ENCODE results near the gene GABRA5.

The GABRA5 gene

DNA sequence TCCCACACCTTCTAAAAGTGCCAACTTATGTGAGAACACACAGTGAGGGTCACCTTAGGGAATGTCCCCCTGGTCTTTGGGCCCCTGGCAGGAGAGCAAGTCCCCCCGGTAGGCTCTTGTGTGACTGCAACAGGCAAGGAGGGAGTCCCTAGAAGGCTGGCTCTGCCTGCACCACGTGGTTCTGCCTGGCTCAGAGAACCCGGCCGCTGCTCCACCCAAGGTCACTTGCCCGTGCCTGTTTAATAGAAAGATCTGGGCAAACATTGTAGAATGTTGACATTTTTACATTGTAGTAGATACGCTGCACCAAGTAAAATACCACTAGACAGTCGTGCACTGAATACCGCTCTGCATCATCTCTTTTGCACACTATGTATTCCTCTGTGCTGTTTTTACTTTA, 21.9 kb downstream of the GABRA5 start:
- in situ Hi-C loops (cut with HindIII; ENCODE audit: low pct_ligation_motif_present, low sequenced_read_pairs), result no loop called here
- Histone ChIP-seq H3K27ac (no peak overlapping the region), H3K27me3 (replicated peaks) (no peaks in the 10 kb centered on the region), H3K4me3 (ENCODE audit: low read depth, low read length) (no peak overlapping the region), H3K36me3 (replicated peaks) (no peaks in the 10 kb centered on the region)
- DNase-seq, result no peak
- no peak for TF ChIP-seq CTCF (IDR thresholded peaks at IDR 0.05; ENCODE audit: low read depth, low read length, missing control alignments)

GRCh38 chr15:26889298-26889898, 22.5 kb downstream of the GABRA5 start:
- DNase-seq, result peak; percentile 54
- Histone ChIP-seq H3K36me3 (replicated peaks) (no peaks in the 10 kb centered on the region), H3K27ac (no peak overlapping the region), H3K27me3 (replicated peaks) (no peaks in the 10 kb centered on the region), H3K4me3 (ENCODE audit: low read depth, low read length) (no peak overlapping the region)
- in situ Hi-C loops (cut with HindIII; ENCODE audit: low pct_ligation_motif_present, low sequenced_read_pairs), result no loop called here
- TF ChIP-seq CTCF (IDR thresholded peaks at IDR 0.05; ENCODE audit: low read depth, low read length, missing control alignments), result peak; percentile 44

GRCh38 chr15:26890451-26890850, 23.6 kb downstream of the GABRA5 start:
- DNase-seq, result no peak
- Histone ChIP-seq H3K27ac (no peak overlapping the region), H3K4me3 (ENCODE audit: low read depth, low read length) (no peak overlapping the region), H3K36me3 (replicated peaks) (no peaks in the 10 kb centered on the region), H3K27me3 (replicated peaks) (no peaks in the 10 kb centered on the region)
- no peak for TF ChIP-seq CTCF (IDR thresholded peaks at IDR 0.05; ENCODE audit: low read depth, low read length, missing control alignments)
- in situ Hi-C loops (cut with HindIII; ENCODE audit: low pct_ligation_motif_present, low sequenced_read_pairs), result no loop called here

DNA sequence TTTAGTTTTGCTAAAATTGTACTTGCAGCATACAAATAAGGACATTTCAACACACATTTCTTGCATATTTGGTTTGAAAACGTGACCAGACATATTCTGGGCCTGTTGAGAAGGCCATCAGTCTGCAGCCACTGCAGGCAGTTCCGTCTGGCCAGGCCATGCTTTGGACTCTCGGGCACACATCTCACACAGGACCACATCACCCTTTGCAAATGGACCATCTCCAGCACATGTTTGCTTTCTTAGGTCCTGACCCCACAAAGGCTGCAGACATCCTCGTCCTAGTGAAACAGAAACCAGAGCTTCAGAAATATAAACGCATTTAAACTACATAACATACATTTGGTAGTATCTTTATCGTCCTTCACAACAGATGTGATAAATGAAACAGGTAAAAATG, 24.1 kb downstream of the GABRA5 start:
- no peak for DNase-seq
- TF ChIP-seq CTCF (IDR thresholded peaks at IDR 0.05; ENCODE audit: low read depth, low read length, missing control alignments), result no peak

DNA sequence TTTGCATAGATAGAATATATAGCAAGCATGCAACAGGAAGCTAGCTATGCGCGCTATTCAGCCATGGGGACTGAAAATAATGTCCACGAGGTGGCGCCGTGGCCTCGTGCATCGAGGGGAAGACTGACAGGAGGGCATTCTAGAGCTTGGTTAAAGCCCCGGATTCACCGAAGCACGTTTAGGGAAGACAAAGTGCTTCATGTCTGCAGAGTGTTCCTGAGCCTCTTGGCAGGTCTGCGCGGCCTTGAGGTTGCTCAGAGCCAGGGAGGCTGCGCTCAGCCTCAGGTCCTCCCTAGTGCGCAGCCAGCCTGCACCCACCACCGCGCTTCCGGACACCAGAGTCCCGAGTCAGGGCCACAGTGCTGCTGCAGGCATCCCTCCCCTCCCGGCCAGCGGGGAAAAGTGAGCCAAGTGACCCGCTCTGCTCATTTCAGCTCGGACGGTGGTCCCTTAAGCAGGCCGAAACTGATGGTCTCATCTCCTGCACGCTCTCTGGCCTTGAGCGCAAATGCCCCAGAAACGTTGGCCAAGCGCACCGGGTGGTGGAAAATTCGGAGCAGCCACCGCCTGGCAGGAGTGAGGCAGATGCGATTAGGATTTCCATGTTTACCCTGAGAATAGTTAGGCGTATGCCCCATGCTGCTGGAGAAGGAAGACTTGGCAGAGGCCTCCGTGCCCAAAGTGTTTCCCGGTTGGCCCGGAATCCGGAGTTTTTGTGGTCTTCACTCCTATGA, 24.8 kb downstream of the GABRA5 start:
- Histone ChIP-seq H3K27me3 (replicated peaks) (no peaks in the 10 kb centered on the region), H3K4me3 (ENCODE audit: low read depth, low read length) (peak overlapping the region; percentile 48), H3K27ac (no peak overlapping the region), H3K36me3 (replicated peaks) (no peaks in the 10 kb centered on the region)
- in situ Hi-C loops (cut with HindIII; ENCODE audit: low pct_ligation_motif_present, low sequenced_read_pairs), result no loop called here
- DNase-seq, result peak; percentile 49
- TF ChIP-seq CTCF (IDR thresholded peaks at IDR 0.05; ENCODE audit: low read depth, low read length, missing control alignments), result peak; percentile 83

More for the DNA sequence above, 24.1 kb downstream of the GABRA5 start:
- Histone ChIP-seq H3K4me3 (ENCODE audit: low read depth, low read length) (no peak overlapping the region), H3K36me3 (replicated peaks) (no peaks in the 10 kb centered on the region), H3K27ac (no peak overlapping the region), H3K27me3 (replicated peaks) (no peaks in the 10 kb centered on the region)
- in situ Hi-C loops (cut with HindIII; ENCODE audit: low pct_ligation_motif_present, low sequenced_read_pairs), result no loop called here

Data from brain microvascular endothelial cell (primary cell).